HUES6 (cell line): ENCODE data around the gene MET.
"Not testable (repeated sequence)": the region's sequence is repeated elsewhere in the genome, so short reads cannot be mapped to it uniquely, and the experiment has no call there.

Experiments
- H3K27ac ChIP-seq: 2 replicates; pipeline ENCODE4 v1.7.0; 2013; ENCODE audit warnings: low read depth, mild to moderate bottlenecking, low read length, inconsistent platforms
- H3K27me3 ChIP-seq: 2 replicates; pipeline ENCODE4 v1.6.1; 2013; ENCODE audit warnings: low read length; ENCODE audit not compliant: control insufficient read depth, insufficient read depth
- H3K36me3 ChIP-seq: 2 replicates; pipeline ENCODE4 v1.6.1; 2013; ENCODE audit warnings: low read length; ENCODE audit not compliant: control insufficient read depth, insufficient read depth
- H3K4me1 ChIP-seq: 2 replicates; pipeline ENCODE4 v1.6.1; 2013; ENCODE audit warnings: low read length; ENCODE audit not compliant: control insufficient read depth, insufficient read depth
- H3K4me3 ChIP-seq: 2 replicates; pipeline ENCODE4 v1.5.1; 2013; ENCODE audit warnings: low read depth, low read length
- H3K9ac ChIP-seq: one replicate; pipeline ENCODE4 v1.6.1; 2013; ENCODE audit warnings: mild to moderate bottlenecking, low read length
- H3K9me3 ChIP-seq: 2 replicates; pipeline ENCODE4 v1.6.1; 2013; ENCODE audit warnings: low read depth, low read length; ENCODE audit not compliant: control insufficient read depth, insufficient read depth

Gene MET

GRCh38 chr7:116754186-116754585, 82.2 kb downstream of the MET start:
- no peak overlapping the region for H3K9ac ChIP-seq
- no peaks in the 10 kb centered on the region for H3K27me3 ChIP-seq
- no peak overlapping the region for H3K27ac ChIP-seq
- no peak overlapping the region for H3K4me3 ChIP-seq
- H3K36me3 ChIP-seq: no peaks in the 10 kb centered on the region
- H3K4me1 ChIP-seq: no peaks in the 10 kb centered on the region
- no peaks in the 10 kb centered on the region for H3K9me3 ChIP-seq

DNA sequence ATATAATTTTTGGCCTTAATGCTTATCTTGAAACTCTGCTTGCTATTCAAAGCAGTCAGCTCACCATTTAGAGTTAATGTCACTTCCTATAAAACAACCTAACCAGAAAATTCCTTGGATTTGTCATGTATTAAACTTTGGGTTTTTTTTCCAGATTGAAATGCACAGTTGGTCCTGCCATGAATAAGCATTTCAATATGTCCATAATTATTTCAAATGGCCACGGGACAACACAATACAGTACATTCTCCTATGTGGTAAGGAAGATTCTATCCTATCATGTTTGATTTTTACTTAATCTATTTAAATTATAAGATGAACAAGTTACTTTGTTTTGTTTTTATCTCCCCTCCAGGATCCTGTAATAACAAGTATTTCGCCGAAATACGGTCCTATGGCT, 85.3 kb downstream of the MET start:
- H3K27me3 ChIP-seq: no peaks in the 10 kb centered on the region
- no peaks in the 10 kb centered on the region for H3K9me3 ChIP-seq
- no peak overlapping the region for H3K9ac ChIP-seq
- H3K4me1 ChIP-seq: no peaks in the 10 kb centered on the region
- H3K27ac ChIP-seq: no peak overlapping the region
- H3K36me3 ChIP-seq: no peaks in the 10 kb centered on the region
- H3K4me3 ChIP-seq: no peak overlapping the region

DNA sequence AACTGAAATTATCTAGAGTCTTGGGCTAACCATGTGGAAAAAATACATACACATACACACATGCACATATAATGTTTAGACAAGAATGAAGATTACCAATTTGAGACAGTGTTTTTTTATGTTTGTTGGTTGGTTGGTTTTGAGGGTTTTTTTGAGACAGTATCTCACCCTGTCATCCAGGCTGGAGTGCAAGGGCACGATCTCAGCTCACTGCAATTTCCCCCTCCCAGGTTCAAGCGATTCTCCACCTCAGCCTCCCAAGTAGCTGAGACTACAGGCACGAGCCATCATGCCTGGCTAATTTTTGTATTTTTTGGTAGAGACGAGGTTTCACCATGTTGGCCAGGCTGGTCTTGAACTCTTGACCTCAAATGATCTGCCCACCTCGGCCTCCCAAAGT, 87.6 kb downstream of the MET start:
- H3K27me3 ChIP-seq, H3K9me3 ChIP-seq, H3K4me1 ChIP-seq, H3K4me3 ChIP-seq, H3K36me3 ChIP-seq, H3K9ac ChIP-seq, H3K27ac ChIP-seq: not testable (repeated sequence)

DNA sequence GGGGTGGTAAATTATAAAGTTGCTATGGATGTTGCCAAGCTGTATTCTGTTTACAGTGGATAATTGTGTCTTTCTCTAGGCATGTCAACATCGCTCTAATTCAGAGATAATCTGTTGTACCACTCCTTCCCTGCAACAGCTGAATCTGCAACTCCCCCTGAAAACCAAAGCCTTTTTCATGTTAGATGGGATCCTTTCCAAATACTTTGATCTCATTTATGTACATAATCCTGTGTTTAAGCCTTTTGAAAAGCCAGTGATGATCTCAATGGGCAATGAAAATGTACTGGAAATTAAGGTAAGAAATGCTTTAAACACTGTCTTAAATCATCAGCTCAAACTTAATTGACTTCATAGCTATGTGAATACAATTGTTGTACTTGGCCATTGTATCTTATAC, 91.0 kb downstream of the MET start:
- Histone ChIP-seq H3K4me3 (no peak overlapping the region), H3K9me3 (no peaks in the 10 kb centered on the region), H3K27me3 (no peaks in the 10 kb centered on the region), H3K36me3 (no peaks in the 10 kb centered on the region), H3K9ac (no peak overlapping the region), H3K4me1 (no peaks in the 10 kb centered on the region), H3K27ac (no peak overlapping the region)

GRCh38 chr7:116763647-116764046, 91.7 kb downstream of the MET start:
- no peaks in the 10 kb centered on the region for H3K36me3 ChIP-seq
- no peaks in the 10 kb centered on the region for H3K27me3 ChIP-seq
- H3K27ac ChIP-seq: no peak overlapping the region
- no peaks in the 10 kb centered on the region for H3K9me3 ChIP-seq
- H3K4me3 ChIP-seq: no peak overlapping the region
- H3K9ac ChIP-seq: no peak overlapping the region
- H3K4me1 ChIP-seq: no peaks in the 10 kb centered on the region

GRCh38 chr7:116766881-116767280, 94.9 kb downstream of the MET start:
- Histone ChIP-seq H3K4me1 (no peaks in the 10 kb centered on the region), H3K36me3 (no peaks in the 10 kb centered on the region), H3K27ac (no peak overlapping the region), H3K27me3 (peaks cover 3% of the 10 kb centered on the region; the same call in 1 of the 2 replicates), H3K9ac (no peak overlapping the region), H3K4me3 (no peak overlapping the region), H3K9me3 (no peaks in the 10 kb centered on the region)

DNA sequence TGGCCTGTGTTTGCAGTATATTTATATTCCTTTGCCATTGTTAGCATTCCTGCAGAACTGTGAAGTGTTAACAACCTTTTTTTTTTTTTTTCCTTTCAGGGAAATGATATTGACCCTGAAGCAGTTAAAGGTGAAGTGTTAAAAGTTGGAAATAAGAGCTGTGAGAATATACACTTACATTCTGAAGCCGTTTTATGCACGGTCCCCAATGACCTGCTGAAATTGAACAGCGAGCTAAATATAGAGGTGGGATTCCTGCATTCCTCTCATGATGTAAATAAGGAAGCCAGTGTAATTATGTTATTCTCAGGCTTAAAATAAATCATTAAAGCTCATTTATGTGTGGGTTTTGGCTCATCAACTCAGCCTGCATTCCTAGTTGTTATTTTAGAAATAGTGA, 97.5 kb downstream of the MET start:
- Histone ChIP-seq H3K36me3 (no peaks in the 10 kb centered on the region), H3K9me3 (no peaks in the 10 kb centered on the region), H3K4me3 (no peak overlapping the region), H3K4me1 (no peaks in the 10 kb centered on the region), H3K9ac (no peak overlapping the region), H3K27ac (no peak overlapping the region), H3K27me3 (peaks cover 24% of the 10 kb centered on the region)

GRCh38 chr7:116770941-116771340, 98.9 kb downstream of the MET start:
- Histone ChIP-seq H3K9me3 (no peaks in the 10 kb centered on the region), H3K4me3 (no peak overlapping the region), H3K27ac (no peak overlapping the region), H3K36me3 (no peaks in the 10 kb centered on the region), H3K27me3 (peaks cover 29% of the 10 kb centered on the region), H3K9ac (no peak overlapping the region), H3K4me1 (no peaks in the 10 kb centered on the region)

DNA sequence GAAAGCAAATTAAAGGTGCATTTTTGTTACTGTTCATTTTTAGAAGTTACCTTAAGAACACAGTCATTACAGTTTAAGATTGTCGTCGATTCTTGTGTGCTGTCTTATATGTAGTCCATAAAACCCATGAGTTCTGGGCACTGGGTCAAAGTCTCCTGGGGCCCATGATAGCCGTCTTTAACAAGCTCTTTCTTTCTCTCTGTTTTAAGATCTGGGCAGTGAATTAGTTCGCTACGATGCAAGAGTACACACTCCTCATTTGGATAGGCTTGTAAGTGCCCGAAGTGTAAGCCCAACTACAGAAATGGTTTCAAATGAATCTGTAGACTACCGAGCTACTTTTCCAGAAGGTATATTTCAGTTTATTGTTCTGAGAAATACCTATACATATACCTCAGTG, 99.6 kb downstream of the MET start:
- Histone ChIP-seq H3K27ac (no peak overlapping the region), H3K36me3 (no peaks in the 10 kb centered on the region)

GRCh38 chr7:116772423-116772863, 100.4 kb downstream of the MET start:
- no peak overlapping the region for H3K4me3 ChIP-seq
- H3K27me3 ChIP-seq: peaks cover 29% of the 10 kb centered on the region
- no peaks in the 10 kb centered on the region for H3K36me3 ChIP-seq
- no peak overlapping the region for H3K27ac ChIP-seq
- no peaks in the 10 kb centered on the region for H3K4me1 ChIP-seq
- no peak overlapping the region for H3K9ac ChIP-seq
- no peaks in the 10 kb centered on the region for H3K9me3 ChIP-seq

More for the DNA sequence above, 99.6 kb downstream of the MET start:
- Histone ChIP-seq H3K4me1 (no peaks in the 10 kb centered on the region), H3K9me3 (no peaks in the 10 kb centered on the region), H3K4me3 (no peak overlapping the region), H3K27me3 (peaks cover 29% of the 10 kb centered on the region), H3K9ac (no peak overlapping the region)

GRCh38 chr7:116772926-116773749, 101.1 kb downstream of the MET start:
- Histone ChIP-seq H3K4me1 (no peaks in the 10 kb centered on the region), H3K9me3 (no peaks in the 10 kb centered on the region), H3K27me3 (peaks cover 29% of the 10 kb centered on the region), H3K9ac (no peak overlapping the region), H3K36me3 (no peaks in the 10 kb centered on the region), H3K27ac (no peak overlapping the region), H3K4me3 (no peak overlapping the region)
